HFFc6 (cell line): Measurements from ENCODE around the gene GSTK1. TPM values are rescaled to one million over a fixed set of nuclear protein-coding genes. Genes with fewer than 3 reads are reported as not detected.

ENCODE experiments used
- DNase-seq: peaks from one replicate; pipeline ENCODE4 v3.0.0-alpha.2; 2018
- H3K27ac Mint-ChIP-seq: 2 replicates; pipeline ENCODE4 v1.8.0; 2020; ENCODE audit warnings: mild to moderate bottlenecking, mixed read lengths
- H3K27me3 Mint-ChIP-seq: 2 replicates; pipeline ENCODE4 v1.8.0; 2021; ENCODE audit warnings: mild to moderate bottlenecking, moderate library complexity, mixed read lengths; ENCODE audit not compliant: insufficient read depth
- H3K36me3 Mint-ChIP-seq: 2 replicates; pipeline ENCODE4 v1.8.0; 2021; ENCODE audit warnings: low read depth, mixed read lengths
- H3K4me1 Mint-ChIP-seq: 2 replicates; pipeline ENCODE4 v1.8.0; 2020; ENCODE audit warnings: low read depth, mixed read lengths
- H3K4me3 Mint-ChIP-seq: 2 replicates; pipeline ENCODE4 v1.8.0; 2020; ENCODE audit warnings: mild to moderate bottlenecking, moderate library complexity, mixed read lengths
- H3K9me3 Mint-ChIP-seq: 2 replicates; pipeline ENCODE4 v1.8.0; 2020; ENCODE audit warnings: mild to moderate bottlenecking, mixed read lengths
- total RNA-seq, 6 experiments: library from RNA; stranded (reverse); fragmentation: NEBNext Ultra II Directional; extraction: Animal tissue kit (Norgen Biotek cat#: 25700); gene quantifications; 2 replicates in 1 of 6; 3 replicates in 5 of 6; pipeline ENCODE4 v1.2.3, GENCODE V29; 2021
- TF ChIP-seq, protein P1 (sequence below): fragments of 200-600 bp; sonication (generic); IDR thresholded peaks from 2 replicates; pipeline ENCODE4 v1.5.0; 2021; ENCODE audit warnings: antibody characterized with exemption, mild to moderate bottlenecking

GSTK1 gene
- total RNA-seq, 6 experiments from 2014 or later = 85.6 to 102 (median 89.4) TPM

DNA sequence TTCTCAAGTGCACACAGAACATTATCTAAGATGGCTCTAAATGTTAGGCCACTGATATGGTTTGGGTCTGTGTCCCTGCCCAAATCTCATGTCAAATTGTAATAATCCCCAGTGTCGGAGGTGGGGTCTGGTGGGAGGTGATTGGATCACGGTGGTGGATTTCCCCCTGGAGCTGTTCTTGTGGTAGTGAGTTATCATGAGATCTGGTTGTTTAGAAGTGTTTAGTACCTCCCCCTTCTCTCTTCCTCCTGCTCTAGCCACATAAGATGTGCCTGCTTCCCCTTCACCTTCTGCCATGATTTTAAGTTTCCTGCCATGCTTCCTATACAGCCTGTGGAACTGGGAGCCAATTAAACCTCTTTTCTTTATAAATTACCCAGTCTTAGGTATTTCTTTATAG lies 11.2 kb upstream of the GSTK1 start:
- H3K36me3 Mint-ChIP-seq = no peaks in the 10 kb centered on the region
- H3K4me1 Mint-ChIP-seq = peaks cover 17% of the 10 kb centered on the region
- no peak for DNase-seq
- H3K9me3 Mint-ChIP-seq = no peaks in the 10 kb centered on the region
- TF ChIP-seq, protein P1, sequence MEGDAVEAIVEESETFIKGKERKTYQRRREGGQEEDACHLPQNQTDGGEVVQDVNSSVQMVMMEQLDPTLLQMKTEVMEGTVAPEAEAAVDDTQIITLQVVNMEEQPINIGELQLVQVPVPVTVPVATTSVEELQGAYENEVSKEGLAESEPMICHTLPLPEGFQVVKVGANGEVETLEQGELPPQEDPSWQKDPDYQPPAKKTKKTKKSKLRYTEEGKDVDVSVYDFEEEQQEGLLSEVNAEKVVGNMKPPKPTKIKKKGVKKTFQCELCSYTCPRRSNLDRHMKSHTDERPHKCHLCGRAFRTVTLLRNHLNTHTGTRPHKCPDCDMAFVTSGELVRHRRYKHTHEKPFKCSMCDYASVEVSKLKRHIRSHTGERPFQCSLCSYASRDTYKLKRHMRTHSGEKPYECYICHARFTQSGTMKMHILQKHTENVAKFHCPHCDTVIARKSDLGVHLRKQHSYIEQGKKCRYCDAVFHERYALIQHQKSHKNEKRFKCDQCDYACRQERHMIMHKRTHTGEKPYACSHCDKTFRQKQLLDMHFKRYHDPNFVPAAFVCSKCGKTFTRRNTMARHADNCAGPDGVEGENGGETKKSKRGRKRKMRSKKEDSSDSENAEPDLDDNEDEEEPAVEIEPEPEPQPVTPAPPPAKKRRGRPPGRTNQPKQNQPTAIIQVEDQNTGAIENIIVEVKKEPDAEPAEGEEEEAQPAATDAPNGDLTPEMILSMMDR = no peak
- no peak overlapping the region for H3K4me3 Mint-ChIP-seq
- peaks cover 30% of the 10 kb centered on the region for H3K27me3 Mint-ChIP-seq
- H3K27ac Mint-ChIP-seq = no peak overlapping the region

DNA sequence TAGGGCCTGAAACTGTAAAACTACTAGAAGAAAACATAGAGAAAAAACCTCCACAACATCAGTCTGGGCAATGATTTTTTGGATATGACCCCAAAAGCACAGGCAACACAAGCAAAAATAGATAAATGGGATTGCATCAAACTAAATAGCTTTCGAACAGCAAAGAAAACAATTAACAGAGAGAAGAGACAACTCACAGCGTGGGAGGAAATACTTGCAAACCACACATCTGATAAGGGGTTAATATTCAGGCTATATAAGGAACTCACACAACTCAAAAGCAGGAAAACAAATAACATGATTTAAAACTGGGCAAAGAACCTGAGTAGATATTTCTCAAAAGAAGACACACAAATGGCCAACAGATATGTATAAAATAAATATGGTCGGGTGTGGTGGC lies 7.7 kb upstream of the GSTK1 start:
- no peaks in the 10 kb centered on the region for H3K36me3 Mint-ChIP-seq
- peaks cover 14% of the 10 kb centered on the region for H3K4me1 Mint-ChIP-seq
- DNase-seq = no peak
- no peak overlapping the region for H3K27ac Mint-ChIP-seq
- peaks cover 21% of the 10 kb centered on the region for H3K27me3 Mint-ChIP-seq
- TF ChIP-seq, protein P1 = no peak
- no peaks in the 10 kb centered on the region for H3K9me3 Mint-ChIP-seq
- no peak overlapping the region for H3K4me3 Mint-ChIP-seq

DNA sequence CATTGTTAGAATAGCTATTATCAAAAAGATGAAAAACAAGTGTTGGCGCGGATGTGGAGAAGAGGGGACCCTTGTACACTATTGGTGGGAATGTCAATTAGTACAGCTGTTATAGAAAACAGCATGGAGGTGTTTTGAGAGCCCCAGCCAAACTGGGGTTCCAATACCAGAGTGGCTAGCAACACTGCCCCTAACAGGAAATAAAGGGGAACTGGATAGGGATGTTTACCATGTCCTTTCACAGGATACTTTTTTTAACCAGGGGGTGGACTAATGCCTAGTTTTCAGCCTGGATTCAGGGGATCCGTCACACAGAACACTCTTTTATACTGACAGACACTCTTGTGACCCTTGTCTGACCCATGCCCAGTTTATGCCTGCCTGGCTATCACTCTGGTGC lies 6.9 kb upstream of the GSTK1 start:
- Mint-ChIP-seq H3K36me3 (no peaks in the 10 kb centered on the region), H3K9me3 (no peaks in the 10 kb centered on the region), H3K4me3 (no peak overlapping the region), H3K27ac (no peak overlapping the region), H3K27me3 (peaks cover 21% of the 10 kb centered on the region), H3K4me1 (peaks cover 14% of the 10 kb centered on the region)
- TF ChIP-seq, protein P1 = peak; percentile 40
- DNase-seq = no peak

DNA sequence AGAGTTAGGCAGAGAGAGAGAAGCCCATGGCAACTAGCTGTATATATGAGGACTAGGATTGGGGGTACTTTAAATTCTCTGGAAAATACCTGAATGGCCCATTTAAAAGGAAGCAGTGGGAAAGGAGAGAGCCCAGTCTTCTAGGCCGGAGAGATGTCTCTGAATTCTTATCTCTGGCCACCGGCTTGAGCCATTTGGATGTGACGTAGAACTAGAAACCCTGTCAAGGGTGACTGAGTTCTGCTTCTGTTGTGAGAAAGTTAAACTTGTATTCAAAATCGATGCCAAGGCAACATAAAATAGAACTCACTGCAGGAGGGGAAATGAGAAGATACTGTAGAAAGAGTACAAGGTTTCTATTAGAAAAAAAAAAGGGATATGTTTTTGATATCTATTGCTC lies 6.3 kb upstream of the GSTK1 start:
- H3K4me3 Mint-ChIP-seq = no peak overlapping the region
- H3K4me1 Mint-ChIP-seq = peaks cover 14% of the 10 kb centered on the region
- H3K27me3 Mint-ChIP-seq = peaks cover 21% of the 10 kb centered on the region
- no peak for DNase-seq
- no peaks in the 10 kb centered on the region for H3K9me3 Mint-ChIP-seq
- H3K36me3 Mint-ChIP-seq = no peaks in the 10 kb centered on the region
- H3K27ac Mint-ChIP-seq = no peak overlapping the region
- TF ChIP-seq, protein P1 = no peak

DNA sequence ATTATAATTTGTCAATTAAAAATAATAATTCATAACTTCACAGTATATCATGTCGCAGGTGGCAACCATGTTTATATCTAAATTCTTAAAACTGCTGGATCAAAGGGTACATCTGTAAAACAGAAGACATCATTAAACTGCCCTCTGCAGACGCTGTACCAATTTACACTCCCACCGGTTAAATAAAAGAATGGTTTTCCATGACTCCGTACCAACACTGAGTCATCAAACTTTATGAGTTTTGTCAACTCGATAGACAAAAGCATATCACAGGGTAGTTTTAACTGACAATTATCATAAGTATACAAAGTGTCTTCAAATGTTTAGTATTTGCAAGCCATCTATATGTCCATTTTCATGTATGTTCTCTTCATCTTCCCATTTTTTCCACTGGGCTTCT lies 5.7 kb upstream of the GSTK1 start:
- Mint-ChIP-seq H3K27me3 (peaks cover 17% of the 10 kb centered on the region), H3K27ac (no peak overlapping the region), H3K9me3 (no peaks in the 10 kb centered on the region), H3K4me1 (peaks cover 14% of the 10 kb centered on the region), H3K4me3 (no peak overlapping the region), H3K36me3 (no peaks in the 10 kb centered on the region)
- no peak for DNase-seq
- TF ChIP-seq, protein P1 = no peak

DNA sequence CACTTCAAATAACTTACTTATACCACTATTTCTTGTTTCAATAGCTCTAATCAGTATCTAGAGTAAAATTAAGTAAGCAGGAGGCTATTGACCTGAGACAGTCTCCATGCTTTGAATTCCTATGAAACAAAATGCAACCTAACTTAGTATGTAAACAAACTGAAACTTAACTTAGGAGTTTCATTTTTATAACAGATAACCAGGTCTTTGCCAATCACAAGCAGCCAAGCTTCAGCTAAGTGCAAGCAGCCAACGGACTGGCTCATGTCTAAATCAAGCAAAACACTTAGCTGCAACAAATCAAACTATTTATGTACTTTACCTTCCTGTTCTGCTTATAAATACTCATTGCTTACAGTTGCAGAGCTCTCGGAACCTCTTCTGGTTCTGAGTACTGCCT lies 4.4 kb upstream of the GSTK1 start:
- H3K27ac Mint-ChIP-seq = no peak overlapping the region
- H3K36me3 Mint-ChIP-seq = no peaks in the 10 kb centered on the region; the same call in 1 of the 2 replicates
- peaks cover 12% of the 10 kb centered on the region for H3K27me3 Mint-ChIP-seq
- no peak overlapping the region for H3K4me3 Mint-ChIP-seq
- H3K4me1 Mint-ChIP-seq = peaks cover 17% of the 10 kb centered on the region
- DNase-seq = no peak
- TF ChIP-seq, protein P1 = no peak
- H3K9me3 Mint-ChIP-seq = no peaks in the 10 kb centered on the region
